ENCODE measurements around the gene STPG4.
"Not testable (repeated sequence)": the region's sequence is repeated elsewhere in the genome, so short reads cannot be mapped to it uniquely, and the experiment has no call there.

STPG4 gene

DNA sequence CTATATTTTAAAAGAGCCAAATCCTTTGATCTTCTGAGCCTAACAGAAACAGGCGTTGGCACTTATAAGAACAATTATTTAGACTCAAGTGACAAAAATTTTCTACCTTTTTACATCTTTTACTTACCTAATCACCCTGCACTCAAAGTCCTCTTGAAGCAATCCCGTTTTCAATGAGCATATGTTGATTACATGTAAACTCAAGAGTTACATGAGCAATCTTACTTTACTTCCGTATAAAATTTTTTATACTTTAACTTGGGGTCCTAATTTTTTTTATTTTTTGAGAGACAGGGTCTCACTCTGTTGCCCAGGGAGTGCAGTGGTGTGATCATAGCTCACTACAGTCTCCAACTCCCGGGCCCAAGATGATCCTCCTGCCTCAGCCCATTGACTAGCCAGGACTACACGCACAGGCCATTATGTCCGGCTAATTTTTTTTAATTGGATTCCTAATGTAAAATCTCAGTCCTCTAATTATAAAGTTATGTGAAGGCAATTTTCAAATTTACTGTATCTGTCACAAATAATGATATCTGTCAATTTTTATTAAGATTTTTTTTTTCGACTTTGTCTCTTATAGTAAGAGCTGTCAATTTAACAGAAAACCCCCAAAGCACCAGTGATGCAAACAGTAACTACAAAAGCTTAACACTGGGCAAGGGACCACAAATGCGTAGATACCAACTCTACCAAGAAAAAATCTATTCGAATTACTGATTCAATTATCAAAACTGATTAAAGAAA lies 19.1 kb upstream of the STPG4 start:
- in situ Hi-C loops (cut with MboI; ENCODE audit: low sequenced_read_pairs): no loop called here

DNA sequence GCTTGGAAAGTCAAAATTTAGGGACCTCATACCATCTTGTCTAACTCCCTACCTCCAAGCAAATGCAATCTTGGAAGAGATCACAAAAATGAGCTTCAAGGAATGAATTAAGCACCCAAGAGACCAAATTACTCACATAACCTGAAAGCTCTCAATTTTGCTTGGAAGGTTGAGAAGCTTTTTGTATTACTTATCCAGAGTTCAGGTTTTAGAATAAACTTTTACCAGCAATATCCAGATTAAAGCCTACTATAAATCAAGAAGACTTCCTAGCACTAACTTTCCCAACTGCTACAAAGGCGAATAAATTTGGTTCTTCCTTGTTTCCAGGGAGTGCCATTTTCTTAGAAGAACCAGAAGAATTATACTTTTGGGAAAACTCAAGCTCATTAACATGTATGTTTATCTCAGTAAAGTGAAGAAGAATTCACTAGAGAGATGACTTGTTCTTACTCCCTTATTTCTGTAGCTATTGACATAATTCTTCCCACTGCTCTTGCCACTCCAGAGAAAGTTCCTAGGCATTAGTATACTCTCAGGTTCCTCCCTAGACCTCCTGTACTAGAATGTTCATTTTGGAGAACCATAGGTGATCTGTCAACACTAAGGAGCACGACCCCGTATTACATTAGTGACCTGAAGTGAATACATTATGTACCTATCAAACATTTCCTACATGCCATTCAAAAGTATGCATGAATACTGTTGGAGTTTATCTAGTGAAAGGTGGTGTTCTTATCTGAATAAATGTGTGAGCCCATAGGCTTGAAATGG lies 18.0 kb upstream of the STPG4 start:
- in situ Hi-C loops (cut with MboI; ENCODE audit: low sequenced_read_pairs): no loop called here

DNA sequence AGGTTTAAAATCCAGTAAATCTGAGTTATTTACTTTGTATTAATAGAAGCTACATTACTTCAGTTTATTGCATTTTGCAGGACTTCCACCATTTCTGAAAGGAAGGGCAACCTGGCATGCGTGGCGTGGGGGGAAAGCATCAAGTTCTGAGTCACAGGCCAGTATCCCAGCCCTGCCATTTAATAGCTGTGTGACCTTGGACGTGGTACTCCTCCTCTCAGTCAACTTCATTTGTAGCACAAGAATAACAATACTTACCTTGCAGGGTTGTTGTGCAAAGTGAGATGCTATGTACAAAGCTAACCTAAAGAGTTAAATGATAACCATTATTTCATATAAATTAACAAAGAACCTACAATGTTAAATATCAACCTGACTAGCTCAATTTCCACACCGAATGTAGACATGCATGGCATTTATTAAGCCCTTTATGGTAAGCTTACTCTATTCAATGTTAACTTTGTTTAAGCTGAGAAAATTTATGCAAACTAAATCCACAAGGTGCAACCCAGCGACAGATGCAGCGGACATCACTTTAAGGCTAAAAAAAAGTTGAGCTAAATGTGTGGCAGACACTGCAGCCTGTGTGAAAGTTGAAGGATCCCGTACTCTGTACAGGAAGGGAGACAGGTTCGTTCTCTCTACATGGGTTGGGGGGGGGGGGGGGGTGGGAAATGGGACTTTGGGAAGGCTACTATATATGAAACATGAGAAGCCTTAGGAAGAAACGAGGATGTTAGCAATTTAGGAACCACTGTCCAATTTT lies 17.2 kb upstream of the STPG4 start:
- in situ Hi-C loops (cut with MboI; ENCODE audit: low sequenced_read_pairs): no loop called here

DNA sequence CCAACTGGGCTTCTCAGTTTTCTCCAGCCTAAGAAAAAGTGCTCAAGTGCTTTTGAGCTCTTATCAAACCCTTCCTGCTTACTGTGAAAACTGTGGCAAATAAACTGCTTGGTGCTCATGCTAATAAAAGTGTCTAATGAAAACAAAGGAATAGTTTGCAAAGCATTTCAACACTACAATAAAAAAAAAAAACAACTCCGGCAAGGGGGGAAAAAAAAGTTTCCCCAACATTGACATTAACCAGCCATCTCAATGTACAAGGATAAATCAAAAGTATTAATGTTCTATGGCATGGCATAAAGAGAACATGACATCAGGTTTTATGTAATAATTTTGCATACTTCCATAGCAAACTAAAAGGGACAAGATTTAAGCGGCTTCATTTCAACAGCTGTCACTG lies 14.7 kb upstream of the STPG4 start:
- in situ Hi-C loops (cut with MboI; ENCODE audit: low sequenced_read_pairs): no loop called here

DNA sequence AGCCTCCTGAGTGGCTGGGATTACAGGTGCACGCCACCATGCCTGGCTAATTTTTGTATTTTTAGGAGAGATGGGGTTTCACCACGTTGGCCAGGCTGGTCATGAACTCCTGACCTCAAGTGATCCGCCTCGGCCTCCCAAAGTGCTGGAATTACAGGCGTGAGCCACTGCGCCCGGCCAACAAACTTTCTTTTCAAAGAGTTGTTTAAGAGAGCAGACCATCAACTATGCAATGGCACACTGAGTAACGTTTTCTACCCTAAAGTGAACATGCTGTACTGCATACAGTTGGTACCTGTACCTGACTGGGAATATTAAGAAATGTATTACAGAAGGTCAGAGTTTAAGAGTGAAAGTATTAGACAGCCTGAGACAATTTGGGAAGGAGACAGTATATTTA lies 13.8 kb upstream of the STPG4 start:
- in situ Hi-C loops (cut with MboI; ENCODE audit: low sequenced_read_pairs): not testable (repeated sequence)

DNA sequence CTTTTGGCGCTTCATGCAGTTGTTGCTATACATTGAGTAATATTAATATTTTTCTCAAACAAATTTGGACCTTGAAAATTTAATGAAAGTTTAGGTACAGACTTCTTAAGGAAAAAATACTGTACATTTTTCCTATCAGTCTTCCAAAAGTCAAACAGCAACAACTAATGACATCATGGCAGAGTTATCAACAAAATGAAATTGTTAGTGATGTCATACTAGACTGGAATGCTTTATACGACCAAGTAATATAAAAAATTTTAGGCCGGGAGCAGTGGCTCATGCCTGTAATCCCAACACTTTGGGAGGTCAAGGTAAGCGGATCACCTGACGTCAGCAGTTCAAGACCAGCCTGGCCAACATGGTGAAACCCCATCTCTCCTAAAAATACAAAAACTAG lies 12.0 kb upstream of the STPG4 start:
- in situ Hi-C loops (cut with MboI; ENCODE audit: low sequenced_read_pairs): no loop called here

DNA sequence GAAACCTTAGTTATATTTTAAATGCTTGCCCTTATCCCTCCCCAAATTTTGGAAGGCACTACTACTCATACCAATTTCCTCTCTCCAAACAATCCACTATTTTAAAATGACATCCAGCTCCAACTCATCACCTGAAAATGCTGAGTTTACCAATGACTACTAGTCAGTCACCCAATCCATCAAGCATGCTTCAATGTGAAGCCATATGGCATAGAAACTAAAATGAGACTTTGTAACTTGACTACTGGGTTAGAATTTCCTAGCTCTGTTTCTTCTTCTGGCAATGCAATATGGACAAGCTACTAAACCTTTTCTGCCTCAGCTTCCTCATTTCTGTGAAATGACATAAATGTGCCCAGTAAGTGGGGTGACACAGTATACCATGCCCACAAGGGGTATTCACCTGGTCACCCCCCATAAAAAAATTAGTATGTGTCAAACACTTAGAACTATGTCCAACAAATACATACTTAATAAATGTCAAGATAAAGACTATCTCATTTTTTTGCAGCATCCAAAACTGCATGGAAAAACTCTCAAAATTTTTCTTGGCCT lies 10.0 kb upstream of the STPG4 start:
- in situ Hi-C loops (cut with MboI; ENCODE audit: low sequenced_read_pairs): no loop called here

DNA sequence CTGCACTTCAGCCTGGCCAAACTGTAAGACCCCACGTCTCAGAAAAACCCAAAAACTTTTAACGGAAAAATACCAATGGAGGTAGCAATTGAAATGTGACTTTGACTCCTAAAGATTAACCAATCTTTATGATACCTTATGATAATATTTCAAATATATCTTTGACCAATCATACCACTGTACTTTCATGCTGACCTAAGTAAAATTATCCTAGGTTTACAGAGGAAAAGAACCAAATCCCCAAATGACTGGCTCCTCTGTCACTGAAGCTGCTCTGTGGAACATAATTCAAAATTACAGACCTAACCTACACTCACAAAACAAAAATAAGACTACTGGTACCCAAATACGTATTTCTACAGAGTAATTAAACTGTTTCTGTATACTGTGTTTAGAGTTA lies 7.7 kb upstream of the STPG4 start:
- in situ Hi-C loops (cut with MboI; ENCODE audit: low sequenced_read_pairs): no loop called here

DNA sequence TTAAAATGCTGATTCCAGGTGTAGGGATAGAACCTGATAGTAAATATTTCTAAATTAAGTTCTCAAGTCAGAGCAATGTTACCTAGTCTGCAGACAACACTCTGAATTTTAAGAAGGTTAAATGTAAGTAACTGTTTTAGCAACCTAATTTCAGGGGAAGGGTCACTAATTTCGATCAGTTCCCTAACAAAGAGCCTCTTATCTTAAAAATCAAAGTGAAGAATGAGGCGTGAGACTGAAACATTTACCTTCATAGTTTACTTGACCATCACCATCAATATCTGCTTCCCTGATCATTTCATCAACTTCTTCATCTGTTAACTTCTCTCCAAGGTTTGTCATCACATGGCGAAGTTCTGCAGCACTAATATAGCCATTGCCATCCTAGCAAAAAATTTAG lies 6.4 kb upstream of the STPG4 start:
- in situ Hi-C loops (cut with MboI; ENCODE audit: low sequenced_read_pairs): no loop called here

DNA sequence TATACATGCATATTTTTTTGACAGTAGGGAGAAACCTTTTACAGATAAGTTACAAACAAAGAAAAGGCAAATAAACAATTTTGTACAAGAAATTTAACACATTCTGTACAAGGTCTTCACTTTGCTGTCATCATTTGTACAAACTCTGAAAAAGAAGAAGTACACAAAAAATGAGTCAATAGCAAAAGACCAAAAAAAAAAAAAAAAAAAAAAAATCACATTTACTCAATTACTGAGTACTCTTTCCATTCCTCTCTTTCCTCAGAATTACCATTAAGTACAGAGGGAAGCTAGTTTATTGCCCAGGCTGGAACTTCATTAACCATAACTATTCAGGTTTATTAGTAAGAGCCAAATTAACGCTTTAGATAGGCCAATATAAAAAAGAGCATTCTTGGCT lies 5.6 kb upstream of the STPG4 start:
- in situ Hi-C loops (cut with MboI; ENCODE audit: low sequenced_read_pairs): no loop called here

DNA sequence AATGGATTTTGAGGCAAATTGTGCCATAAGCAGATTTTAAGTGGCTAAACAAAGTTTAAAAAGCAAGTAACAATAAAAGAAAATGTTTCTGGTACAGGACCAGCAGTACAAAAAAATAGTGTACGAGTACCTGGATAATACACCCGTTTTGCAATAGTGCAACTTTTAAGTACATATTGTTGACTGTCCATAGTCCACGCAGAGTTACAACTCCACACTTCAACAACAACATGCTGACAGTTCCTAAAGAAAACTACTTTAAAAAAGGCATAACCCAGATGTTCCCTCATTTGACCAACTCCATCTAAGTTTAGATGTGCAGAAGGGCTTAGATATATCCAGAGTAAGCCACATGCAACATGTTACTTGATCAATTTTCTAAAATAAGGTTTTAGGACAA lies 5.1 kb upstream of the STPG4 start:
- in situ Hi-C loops (cut with MboI; ENCODE audit: low sequenced_read_pairs): no loop called here

DNA sequence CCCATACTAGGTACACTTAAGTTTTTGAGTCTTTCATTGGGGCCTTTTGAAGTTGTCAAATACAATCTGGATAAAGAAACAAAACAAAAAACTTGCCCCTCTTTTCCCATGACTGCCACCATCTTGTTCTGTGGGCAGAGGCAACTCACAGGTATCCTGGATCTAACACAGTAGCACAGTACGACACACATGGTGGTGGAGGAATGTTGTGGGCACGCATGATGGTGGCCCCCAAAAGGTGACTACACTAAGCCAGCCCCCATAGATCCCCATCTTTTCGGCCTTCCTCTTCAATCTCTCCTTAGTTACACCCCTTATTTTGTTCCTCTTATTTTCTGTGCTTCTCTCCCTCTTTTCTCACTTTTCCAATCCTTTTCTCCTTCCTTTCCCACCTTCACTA lies 4.5 kb upstream of the STPG4 start:
- in situ Hi-C loops (cut with MboI; ENCODE audit: low sequenced_read_pairs): no loop called here

DNA sequence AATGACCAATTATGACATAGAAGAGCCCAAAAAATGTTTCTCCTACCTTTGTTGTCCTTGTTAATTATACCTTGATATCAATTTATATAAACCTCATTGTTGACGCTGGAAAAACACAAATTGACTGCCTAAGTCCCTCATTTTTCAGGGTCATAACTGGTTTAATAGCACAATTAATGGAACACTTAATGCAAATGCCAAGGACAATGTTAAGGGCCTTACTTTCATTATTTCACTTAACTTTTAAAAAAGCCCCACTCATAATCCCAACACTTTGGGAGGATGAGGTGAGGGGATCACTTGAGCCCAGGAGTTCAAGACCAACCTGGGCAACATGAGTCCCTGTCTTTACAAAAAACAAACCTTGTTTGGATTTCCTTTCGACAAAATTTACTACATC lies 3.5 kb upstream of the STPG4 start:
- in situ Hi-C loops (cut with MboI; ENCODE audit: low sequenced_read_pairs): no loop called here

DNA sequence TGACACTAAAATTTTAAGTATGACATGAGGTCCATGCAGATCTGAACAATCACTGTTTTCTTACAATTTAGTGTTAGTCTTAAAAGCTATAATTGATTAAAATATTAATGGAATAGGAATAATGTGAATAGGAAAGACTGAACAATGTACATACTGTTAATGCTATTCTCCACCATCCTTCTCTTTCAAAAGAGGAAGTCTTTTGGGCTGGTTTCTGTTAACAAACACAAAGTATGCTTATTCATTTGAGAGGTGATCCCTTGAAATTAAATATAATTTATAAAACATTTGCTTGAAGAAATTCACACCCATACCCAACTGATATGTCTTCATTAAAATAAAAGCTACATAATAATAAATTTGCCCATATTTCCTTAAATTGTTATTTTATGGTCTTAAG lies 2.3 kb downstream of the STPG4 start:
- in situ Hi-C loops (cut with MboI; ENCODE audit: low sequenced_read_pairs): no loop called here

DNA sequence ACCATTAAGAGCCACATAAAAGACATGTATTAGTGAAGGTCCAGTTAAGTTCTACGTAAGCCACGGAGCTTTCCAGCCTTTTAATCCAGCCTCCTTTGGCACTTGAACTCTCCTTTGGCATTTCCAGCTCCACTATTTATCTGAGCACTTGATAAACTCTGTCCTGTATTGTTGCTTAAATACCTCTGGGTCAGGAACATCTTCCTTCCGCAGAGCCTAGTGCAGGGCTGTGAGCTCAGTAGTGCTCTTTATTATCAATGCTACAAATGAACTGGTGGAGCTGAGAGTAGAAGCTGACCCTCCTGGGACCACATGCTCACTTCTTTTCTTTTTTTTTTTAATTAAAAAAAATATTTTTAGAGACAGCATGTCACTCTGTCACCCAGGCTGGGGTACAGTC lies 4.9 kb downstream of the STPG4 start:
- in situ Hi-C loops (cut with MboI; ENCODE audit: low sequenced_read_pairs): no loop called here

DNA sequence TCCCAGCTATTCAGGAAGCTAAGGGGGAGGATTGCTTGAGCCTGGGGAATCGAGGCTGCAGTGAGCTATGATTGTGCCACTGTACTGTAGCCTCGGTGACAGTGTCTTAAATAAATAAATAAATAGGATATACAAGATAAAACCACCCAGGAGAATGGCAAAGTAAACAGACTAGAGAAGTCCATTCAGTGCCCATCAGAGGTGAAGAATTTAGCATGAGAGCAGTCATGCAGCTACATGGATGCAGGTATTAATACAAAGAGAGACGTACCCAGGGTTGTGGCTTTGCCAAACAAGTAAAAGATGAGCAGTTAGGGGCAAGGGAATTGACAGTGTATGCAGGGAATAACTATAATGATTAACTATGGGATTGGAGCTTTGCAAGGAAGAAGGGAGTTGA lies 8.1 kb downstream of the STPG4 start:
- in situ Hi-C loops (cut with MboI; ENCODE audit: low sequenced_read_pairs): no loop called here

DNA sequence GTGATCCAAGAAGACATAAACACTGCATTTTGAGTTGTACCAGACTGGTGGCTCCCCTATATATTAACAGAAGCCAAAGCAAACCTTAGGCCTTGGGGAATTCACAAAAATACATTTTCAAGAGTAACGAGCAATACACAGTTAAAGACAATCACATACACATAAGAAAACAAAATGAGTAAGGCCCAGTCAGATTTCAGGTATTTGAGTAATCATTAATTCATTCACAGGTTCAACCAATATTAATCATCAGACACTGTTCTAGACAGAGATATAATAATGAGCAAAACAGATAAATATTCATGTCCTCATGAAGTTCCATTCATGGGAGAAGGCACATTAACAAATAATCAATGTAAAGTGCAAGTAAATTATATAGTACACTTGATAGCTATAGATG lies 9.6 kb downstream of the STPG4 start:
- in situ Hi-C loops (cut with MboI; ENCODE audit: low sequenced_read_pairs): no loop called here

DNA sequence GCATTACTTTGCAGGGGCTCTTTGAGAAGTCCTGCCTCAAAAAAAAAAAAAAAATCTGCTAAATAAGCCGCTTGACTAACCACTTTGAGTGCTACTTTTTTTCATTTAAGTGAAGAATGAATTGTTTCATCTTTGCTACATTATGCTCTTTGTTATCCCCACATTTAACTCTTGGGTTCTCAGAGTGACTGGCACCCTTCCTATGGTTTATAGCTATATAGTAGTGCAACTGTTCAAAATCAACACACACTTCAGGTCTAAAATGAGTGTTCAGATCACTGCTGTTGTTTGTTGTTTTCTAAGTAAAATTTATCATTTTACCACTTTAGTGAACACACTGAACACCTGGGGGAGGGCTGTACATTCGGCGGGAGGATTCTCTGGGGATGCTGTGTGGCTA lies 13.6 kb downstream of the STPG4 start:
- in situ Hi-C loops (cut with MboI; ENCODE audit: low sequenced_read_pairs): no loop called here

DNA sequence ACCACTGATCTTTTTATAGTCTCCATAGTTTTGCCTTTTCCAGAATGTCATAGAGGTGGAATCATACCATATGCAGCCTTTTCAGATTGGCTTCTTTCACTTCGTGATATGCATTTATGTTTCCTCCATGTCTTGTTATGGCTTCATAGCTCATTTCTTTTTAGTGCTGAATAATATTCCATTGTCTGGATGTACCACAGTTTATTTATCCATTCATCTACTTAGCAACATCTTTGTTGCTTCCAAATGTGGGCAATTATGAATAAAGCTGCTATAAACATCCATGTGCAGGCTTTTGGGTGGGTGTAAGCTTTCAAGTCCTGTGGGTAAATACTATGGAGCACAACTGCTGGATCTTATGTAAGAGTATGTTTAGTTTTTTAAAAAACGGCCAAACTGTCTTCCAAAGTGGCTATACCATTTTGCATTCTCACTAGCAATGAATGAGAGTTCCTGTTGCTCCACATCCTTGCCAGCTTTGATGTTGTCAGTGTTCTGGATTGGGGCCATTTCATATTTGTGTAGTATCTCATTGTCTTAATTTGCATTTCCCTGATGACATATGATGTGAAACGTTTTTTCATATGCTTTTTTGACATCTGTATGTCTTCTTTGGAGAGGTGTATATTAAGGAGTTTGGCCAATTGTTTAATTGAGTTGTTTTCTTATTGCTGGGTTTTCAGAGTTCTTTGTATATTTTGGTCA lies 20.6 kb downstream of the STPG4 start:
- in situ Hi-C loops (cut with MboI; ENCODE audit: low sequenced_read_pairs): no loop called here

DNA sequence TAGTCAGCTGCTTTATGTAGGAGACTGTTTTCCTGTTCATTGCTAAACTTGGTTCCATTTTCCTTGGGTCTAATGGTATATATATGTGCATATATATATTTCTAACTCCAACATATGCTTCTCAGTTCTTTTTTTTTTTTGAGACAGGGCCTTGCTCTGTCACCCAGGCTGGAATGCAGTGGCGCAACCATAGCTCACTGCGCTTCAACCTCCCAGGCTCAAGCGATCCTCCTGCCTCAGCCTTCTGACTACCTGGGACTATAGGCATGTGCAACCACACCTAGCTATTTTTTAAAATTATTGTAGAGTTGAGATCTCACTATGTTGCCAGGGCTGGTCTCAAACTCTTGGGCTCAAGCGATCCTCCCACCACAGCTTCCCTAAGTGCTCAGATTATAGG lies 22.1 kb downstream of the STPG4 start:
- in situ Hi-C loops (cut with MboI; ENCODE audit: low sequenced_read_pairs): no loop called here

DNA sequence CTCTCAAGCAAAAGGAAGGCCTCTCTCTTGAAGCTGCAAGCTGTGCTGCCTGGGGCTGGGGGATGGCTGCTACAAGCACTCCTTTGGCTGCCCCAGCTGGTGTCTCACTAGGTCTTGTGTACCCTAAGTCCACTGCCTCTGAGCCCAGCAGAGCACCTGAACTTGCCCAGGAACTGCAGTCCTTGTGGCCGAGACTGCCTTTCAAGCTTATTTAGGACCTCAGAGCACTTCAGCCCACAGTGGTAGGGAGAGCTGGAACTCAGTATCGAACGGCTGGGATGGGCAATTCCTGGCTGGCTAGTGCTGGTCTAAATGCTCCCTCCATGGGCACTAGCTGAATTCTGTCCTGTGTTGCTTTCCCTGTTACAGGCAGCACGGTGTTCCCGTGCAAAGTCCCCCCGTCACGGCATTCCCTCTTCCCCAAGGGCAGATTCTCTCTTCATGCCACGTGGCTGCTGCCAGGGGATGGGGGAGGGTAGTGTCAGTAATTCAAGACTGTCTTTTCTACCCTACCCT lies 25.9 kb downstream of the STPG4 start:
- in situ Hi-C loops (cut with MboI; ENCODE audit: low sequenced_read_pairs): no loop called here

Measured in HL-60/S4 treated with phorbol 12-myristate 13-acetate at 8.2 ng/mL for 4 days and 3 days (cell line).